ENCODE measurements around the gene GAB3.
"Not testable (repeated sequence)": the region's sequence is repeated elsewhere in the genome, so short reads cannot be mapped to it uniquely, and the experiment has no call there.

The GAB3 gene

DNA sequence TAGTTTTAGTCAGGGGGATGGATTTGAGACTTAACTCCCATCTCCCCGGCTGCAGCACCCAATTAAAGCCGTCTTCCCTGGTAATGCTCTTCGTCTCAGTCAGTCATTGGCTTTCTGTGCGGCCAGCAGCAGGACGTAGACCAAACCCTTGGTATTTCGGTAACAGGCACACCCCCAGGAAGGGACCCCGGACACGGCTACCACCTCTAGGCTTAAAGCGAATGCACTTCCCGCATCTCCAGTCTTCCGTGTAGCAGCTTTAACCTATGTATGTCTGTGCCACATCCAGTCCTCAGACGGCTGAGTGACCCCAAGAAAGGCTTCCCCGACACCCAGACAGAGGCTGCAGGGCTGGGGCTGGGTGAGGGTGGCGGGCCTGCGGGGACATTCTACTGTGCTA is 96.0 kb downstream of the GAB3 start:
- DNase-seq: no peak

GRCh38 chrX:154654372-154654771 is 96.5 kb downstream of the GAB3 start:
- no peak for DNase-seq

DNA sequence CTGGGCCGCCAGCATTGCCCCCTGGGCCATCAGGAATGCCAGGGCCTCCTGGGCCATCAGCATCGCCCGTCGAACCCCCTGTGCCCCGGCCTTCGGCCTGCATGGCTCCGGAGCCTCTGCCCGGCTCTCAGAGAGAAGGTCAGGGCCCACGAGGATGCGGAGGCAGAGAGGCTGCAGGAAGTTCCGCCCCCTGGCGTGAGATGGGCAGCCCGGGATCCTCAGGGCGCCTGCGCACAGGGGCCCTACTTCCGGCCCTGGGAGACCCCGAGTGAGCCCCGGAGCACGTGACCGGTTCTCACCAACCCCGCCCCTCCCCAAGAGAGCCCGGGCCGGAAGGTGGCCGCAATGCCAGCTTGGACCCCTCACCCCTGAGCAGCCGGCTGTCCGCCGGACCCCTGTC is 97.5 kb downstream of the GAB3 start, which contains the start of gene CTAG2:
TSS of gene CTAG2 (minus strand) at position 167 of the 400 bp plus-strand sequence. CDS start at position 103, 64 bp downstream.
- DNase-seq: not testable (repeated sequence)

DNA sequence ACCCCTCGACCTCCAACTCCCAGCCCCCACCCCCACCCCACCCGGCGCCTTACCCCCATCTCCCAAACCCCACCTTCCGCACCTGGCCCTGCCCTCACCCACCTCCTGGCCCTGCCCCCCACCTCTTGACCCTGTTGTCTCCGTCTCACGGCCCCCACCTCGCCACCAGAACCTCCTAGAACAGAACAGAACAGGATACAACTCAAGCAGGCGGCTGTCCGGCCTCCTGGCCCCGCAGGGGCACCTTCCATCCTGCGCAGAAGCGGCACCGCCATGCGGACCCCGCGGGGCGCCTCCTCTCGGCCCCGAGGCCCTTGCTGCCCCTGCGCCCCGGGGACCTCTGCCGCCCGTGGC is 97.9 kb downstream of the GAB3 start:
- no peak for DNase-seq

GRCh38 chrX:154652311-154653047 is 98.4 kb downstream of the GAB3 start:
- no peak for DNase-seq

- no peak for DNase-seq
Measured at GRCh38 chrX:154650221-154650510, 100.7 kb downstream of the GAB3 start.

DNA sequence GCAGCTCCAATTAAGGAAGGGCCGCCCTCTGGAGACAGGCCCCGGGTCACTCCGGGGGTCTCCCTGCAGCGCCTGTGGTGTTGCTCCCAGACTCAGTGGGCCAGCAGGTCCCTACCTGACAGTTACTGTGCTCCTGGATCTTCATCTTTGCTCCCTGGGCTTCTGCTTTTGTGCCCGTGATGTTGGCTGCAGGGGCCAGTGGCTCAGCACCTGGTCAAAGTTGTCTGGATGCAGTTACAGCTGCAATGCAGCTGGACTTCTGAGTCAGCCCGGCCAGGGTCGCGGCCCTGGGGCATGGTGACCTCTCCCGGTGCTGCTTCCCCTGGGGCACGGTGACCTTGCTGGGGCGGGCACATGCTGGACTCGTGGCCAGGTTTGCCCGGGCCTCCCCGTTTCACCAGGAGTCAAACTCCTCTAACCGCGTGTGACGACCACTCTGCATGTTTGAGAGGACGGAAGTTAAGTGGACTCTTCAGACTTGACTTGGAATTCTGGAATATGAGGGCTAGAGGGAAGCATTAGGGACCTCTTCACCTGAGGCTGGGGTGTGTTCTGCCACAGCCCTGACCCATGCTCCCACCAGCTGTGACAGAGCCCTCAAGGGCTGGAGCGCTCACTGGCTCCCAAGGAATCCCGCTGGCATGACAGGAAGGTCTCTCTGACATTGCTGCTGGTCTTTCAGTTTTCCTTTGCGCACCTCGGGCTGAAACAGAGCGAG is 101.2 kb downstream of the GAB3 start:
- DNase-seq: no peak

DNA sequence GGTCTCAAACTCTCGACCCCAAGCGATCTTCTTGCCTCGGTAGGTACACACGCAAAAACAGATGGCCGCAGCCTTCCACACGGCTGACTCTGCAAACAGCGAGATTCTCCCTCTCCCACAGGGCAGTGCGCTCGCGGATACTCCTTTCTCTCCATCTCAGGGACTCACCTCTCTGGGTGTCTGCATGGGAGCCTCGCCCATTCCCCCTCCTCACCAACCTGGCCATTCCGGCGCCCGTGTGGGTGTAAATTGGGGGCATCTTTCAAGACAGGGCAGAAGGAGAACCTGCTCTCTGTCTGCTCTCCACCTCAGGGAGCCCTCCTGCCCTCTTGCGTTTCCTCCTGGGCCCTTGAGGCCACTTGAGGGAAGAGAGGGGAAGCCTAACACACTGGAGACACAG is 101.9 kb downstream of the GAB3 start:
- no peak for DNase-seq

DNA sequence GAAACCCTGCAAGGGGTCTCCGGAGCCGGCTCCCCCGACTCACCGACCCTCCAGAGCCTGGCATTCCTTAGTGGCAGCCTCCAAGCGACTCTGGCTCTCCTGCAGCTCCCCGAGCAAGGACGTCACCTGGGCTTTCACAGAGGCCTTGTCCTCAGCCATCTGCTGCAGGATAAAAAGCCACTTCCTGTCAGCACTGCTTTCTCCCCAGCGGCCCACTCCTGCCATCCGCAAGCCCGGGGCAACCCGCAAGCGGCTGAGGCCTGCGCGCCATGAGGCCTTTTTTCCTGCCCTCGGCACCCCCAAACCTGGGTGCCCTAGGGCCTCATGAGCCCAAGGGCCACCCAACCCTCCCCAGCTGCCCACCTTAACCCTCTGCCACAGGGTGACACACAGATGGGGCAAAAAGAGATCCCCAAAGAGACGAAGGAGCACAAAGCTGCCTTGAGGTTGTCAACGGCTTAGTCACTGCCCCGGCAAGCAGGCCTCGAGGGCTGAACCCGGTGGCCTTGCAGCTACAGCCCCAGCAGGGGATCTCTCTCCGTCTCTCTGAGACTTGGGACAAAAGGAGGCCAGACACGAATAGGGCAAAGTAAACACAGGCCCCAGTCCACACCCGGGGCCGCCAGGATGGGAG is 105.0 kb downstream of the GAB3 start:
- DNase-seq: not testable (repeated sequence)

DNA sequence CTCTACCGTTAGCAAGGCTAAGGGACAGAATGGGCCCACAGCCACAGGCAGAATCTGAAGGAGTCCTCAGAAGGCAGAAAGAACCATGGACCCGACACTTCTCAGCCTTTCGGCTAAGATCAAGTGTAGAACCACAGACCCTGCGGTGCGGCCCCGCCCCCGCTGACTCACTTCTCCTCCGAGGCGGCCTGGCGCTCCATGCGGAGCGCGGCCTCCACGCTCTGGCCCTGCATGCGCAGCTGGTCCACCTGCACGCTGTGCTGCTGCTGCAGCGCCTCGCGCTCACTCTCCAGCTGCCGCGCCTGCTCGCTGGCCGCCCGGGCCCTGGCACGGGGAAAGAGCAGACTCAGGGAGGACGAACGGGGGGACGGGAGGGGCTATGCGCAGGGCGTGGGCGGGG is 107.2 kb downstream of the GAB3 start:
- DNase-seq: not testable (repeated sequence)

GRCh38 chrX:154641740-154642139 is 109.1 kb downstream of the GAB3 start:
- not testable (repeated sequence) for DNase-seq

DNA sequence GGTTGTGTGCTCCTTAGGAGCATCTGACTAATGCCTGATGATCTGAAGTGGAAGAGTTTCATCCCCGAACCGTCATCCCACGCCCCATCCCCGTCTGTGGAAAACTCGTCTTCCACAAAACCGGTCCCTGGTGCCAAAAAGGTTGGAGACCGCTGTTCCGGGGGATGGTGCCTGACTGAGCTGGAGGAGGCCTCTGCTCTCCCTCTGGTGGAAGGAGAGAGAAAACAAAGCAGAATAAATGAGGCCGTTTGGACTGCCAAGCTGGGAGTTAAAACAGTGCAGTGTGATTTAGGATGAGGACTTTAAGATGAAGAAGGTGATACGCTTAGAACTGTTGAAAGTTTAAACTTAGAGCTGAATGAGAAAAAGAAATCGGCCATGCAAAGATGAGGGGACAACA is 117.2 kb downstream of the GAB3 start:
- DNase-seq: not testable (repeated sequence)

GRCh38 chrX:154630949-154631348 is 119.9 kb downstream of the GAB3 start:
- DNase-seq: not testable (repeated sequence)

DNA sequence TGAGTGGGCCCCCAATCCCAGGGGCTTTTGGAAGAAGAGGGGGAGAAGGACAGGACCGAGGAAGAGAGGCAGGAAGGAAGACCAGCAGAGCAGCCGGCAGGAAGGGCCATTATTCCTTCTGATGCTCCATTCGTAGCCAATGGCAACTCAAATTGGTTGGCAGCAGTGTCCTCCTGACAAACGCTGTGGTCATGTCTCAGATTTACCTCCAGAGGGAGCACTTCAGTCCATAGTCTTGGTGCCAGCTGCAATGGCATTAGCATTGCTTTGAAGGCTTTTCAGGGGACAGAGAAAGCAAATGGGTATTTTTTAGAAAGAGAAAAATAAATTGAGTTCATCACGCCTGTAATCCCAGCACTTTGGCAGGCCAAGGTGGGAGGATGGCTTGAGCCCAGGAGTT is 121.9 kb downstream of the GAB3 start:
- DNase-seq: not testable (repeated sequence)
